Measurements from ENCODE around the gene PRKRA.
"Not testable (repeated sequence)": the region's sequence is repeated elsewhere in the genome, so short reads cannot be mapped to it uniquely, and the experiment has no call there.

Gene PRKRA

GRCh38 chr2:178413472-178414265, 37.3 kb downstream of the PRKRA start:
- DNase-seq: peak; percentile 80

GRCh38 chr2:178412453-178412852, 38.5 kb downstream of the PRKRA start:
- not testable (repeated sequence) for DNase-seq

GRCh38 chr2:178412047-178412446, 38.9 kb downstream of the PRKRA start:
- DNase-seq: no peak

GRCh38 chr2:178409261-178409660, 41.7 kb downstream of the PRKRA start:
- no peak for DNase-seq

- DNase-seq: peak; percentile 96
Observed at GRCh38 chr2:178404368-178404767, 46.6 kb downstream of the PRKRA start.

- peak; percentile 45 for DNase-seq
Observed at GRCh38 chr2:178403671-178404306, 47.2 kb downstream of the PRKRA start.

GRCh38 chr2:178401994-178402437, 49.0 kb downstream of the PRKRA start:
- no peak for DNase-seq

GRCh38 chr2:178397002-178397605, 53.9 kb downstream of the PRKRA start:
- DNase-seq: peak; percentile 61

- no peak for DNase-seq
Observed at GRCh38 chr2:178395941-178396570, 54.9 kb downstream of the PRKRA start.

GRCh38 chr2:178395295-178395694, 55.7 kb downstream of the PRKRA start:
- DNase-seq: no peak

- DNase-seq: no peak
Observed at GRCh38 chr2:178394859-178395258, 56.1 kb downstream of the PRKRA start.

GRCh38 chr2:178392215-178392614, 58.8 kb downstream of the PRKRA start:
- DNase-seq: peak; percentile 26

GRCh38 chr2:178391701-178392100, 59.3 kb downstream of the PRKRA start:
- DNase-seq: no peak

- DNase-seq: no peak
Observed at GRCh38 chr2:178388287-178388686, 62.7 kb downstream of the PRKRA start.

GRCh38 chr2:178386986-178387597, 63.9 kb downstream of the PRKRA start:
- DNase-seq: no peak

- DNase-seq: peak; percentile 15
Observed at GRCh38 chr2:178385595-178386148, 65.3 kb downstream of the PRKRA start.

- no peak for DNase-seq
Observed at GRCh38 chr2:178383718-178384117, 67.3 kb downstream of the PRKRA start.

Data from HCEC 1CT (cell line).